Gastroesophageal sphincter (tissue), 4 donors: ENCODE data around the gene WFDC2. TPM values are rescaled to one million over a fixed set of nuclear protein-coding genes. Genes with fewer than 3 reads are reported as not detected.

Experiments
- ATAC-seq: fragments of 150-250 bp; one replicate; pipeline ENCODE4 v1.9.1; 2016; ENCODE audit warnings: mild to moderate bottlenecking, moderate library complexity
- H3K27ac ChIP-seq, 4 donors: fragments of 200-600 bp; sonication (generic) in 3 of 4; 1 replicate in 3 of 4; 2 replicates in 1 of 4; pipeline ENCODE4 v1.5.1; 2016 to 2019
- H3K27me3 ChIP-seq: fragments of 200-600 bp; sonication (generic); one replicate; pipeline ENCODE4 v1.5.1; 2019
- H3K36me3 ChIP-seq, 2 donors: fragments of 200-600 bp; sonication (generic); one replicate each; pipeline ENCODE4 v1.5.1; 2019; ENCODE audit warnings: control low read depth in 1 of 2
- H3K4me1 ChIP-seq, 3 donors: fragments of 200-600 bp; sonication (generic); 1 replicate in 2 of 3; 2 replicates in 1 of 3; pipeline ENCODE4 v1.5.1; 2016 to 2019; ENCODE audit warnings: control low read depth in 2 of 3
- H3K4me3 ChIP-seq, 2 donors: fragments of 200-600 bp; sonication (generic); one replicate each; pipeline ENCODE4 v1.5.1; 2019; ENCODE audit warnings: mild to moderate bottlenecking in 1 of 2, moderate library complexity in 1 of 2
- H3K9me3 ChIP-seq, 3 donors: fragments of 200-600 bp; sonication (generic); one replicate each; pipeline ENCODE4 v1.5.1; 2017 to 2019; ENCODE audit warnings: control low read depth in 2 of 3
- EP300 ChIP-seq: sonication (generic); formaldehyde crosslinking; IDR thresholded peaks from one replicate; pipeline ENCODE4 v1.6.1; 2017; ENCODE audit warnings: antibody characterized with exemption, mild to moderate bottlenecking
- POLR2A ChIP-seq, 2 donors: fragments of 450-650 bp; IDR thresholded peaks; one replicate each; pipeline ENCODE4 v1.6.1; 2017; ENCODE audit warnings: antibody characterized with exemption in 2 of 2, mild to moderate bottlenecking in 2 of 2, moderate library complexity in 1 of 2
- POLR2AphosphoS5 ChIP-seq: sonication (generic); formaldehyde crosslinking; IDR thresholded peaks from one replicate; pipeline ENCODE4 v1.6.1; 2017; ENCODE audit warnings: antibody characterized with exemption
- WGBS, 2 donors: methylation state at CpG; one replicate each; pipeline ENCODE4 v1.1.5; 2018; ENCODE audit warnings: low coverage in 1 of 2; 5-methylcytosine and 5-hydroxymethylcytosine counted together
- total RNA-seq, 4 donors: library from RNA; depleted of rRNA; stranded (reverse); fragments of >200 nt; gene quantifications; one replicate each; pipeline ENCODE4 v1.1.0, GENCODE V29; 2016
- TF ChIP-seq, protein P1 (sequence below), 4 experiments: fragments of 200-600 bp in 2 of 4; fragments of 450-650 bp in 2 of 4; sonication (generic) in 1 of 4; IDR thresholded peaks; one replicate each; pipeline ENCODE4 v1.5.1; 2017 to 2019; ENCODE audit warnings: antibody characterized with exemption in 4 of 4, mild to moderate bottlenecking in 2 of 4, moderate library complexity in 2 of 4

WFDC2 gene
- total RNA-seq, 4 donors from 2014 or later = 7.0 to 21.9 (median 9.3) TPM; not detected in 1

DNA sequence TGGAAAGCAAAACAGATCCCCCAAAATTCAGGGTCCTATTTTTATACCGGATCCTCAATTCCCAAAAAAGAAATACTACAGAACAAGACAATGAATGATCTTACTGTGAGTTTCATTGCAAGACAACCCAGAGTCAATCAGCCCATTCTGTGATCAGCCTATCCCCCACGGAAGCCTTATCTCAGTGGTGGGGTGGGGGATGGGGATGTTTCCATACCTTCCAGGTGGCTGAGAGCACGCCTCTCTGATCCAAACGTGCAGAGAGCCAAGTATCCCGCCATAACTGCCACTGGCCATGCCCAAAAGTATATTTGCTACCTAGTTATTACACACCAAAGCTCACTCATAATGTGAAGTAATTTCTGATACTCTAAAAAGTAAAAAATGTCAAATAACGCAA, 15.1 kb downstream of the WFDC2 start:
- 28 to 80% methylated on average over 2 to 6 of the region's 6 CpGs for WGBS, 2 donors

DNA sequence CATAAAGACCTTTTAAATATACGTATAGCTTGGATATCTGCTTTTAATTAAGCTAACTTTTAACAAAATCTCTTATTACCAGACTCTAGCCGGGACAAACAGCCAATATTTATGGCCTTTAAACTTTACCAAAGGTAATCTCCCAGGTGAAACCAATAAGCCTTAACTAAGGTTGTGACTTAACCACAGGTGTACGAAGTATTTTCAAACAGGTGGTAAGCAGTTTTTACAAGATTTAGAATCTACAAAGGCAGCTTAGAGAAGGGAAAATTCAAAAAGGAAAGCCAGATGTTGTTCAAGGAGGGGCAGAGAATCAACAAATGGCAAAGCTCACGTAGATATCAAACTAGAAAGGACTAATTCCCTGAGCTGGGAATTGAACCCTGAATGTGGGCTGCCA, 15.8 kb downstream of the WFDC2 start:
- H3K4me1 ChIP-seq = no peaks in the 10 kb centered on the region

More for the DNA sequence above, 15.1 kb downstream of the WFDC2 start:
- Histone ChIP-seq H3K27me3 (peaks cover 66% of the 10 kb centered on the region), H3K9me3 (no peaks in the 10 kb centered on the region), H3K4me1 (no peaks in the 10 kb centered on the region), H3K36me3 (no peaks in the 10 kb centered on the region), H3K27ac (no peak overlapping the region), H3K4me3 (no peak overlapping the region)
- no peak for ATAC-seq
- no peak for TF ChIP-seq POLR2A (IDR thresholded peaks at IDR 0.05)
- TF ChIP-seq, protein P1, sequence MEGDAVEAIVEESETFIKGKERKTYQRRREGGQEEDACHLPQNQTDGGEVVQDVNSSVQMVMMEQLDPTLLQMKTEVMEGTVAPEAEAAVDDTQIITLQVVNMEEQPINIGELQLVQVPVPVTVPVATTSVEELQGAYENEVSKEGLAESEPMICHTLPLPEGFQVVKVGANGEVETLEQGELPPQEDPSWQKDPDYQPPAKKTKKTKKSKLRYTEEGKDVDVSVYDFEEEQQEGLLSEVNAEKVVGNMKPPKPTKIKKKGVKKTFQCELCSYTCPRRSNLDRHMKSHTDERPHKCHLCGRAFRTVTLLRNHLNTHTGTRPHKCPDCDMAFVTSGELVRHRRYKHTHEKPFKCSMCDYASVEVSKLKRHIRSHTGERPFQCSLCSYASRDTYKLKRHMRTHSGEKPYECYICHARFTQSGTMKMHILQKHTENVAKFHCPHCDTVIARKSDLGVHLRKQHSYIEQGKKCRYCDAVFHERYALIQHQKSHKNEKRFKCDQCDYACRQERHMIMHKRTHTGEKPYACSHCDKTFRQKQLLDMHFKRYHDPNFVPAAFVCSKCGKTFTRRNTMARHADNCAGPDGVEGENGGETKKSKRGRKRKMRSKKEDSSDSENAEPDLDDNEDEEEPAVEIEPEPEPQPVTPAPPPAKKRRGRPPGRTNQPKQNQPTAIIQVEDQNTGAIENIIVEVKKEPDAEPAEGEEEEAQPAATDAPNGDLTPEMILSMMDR (IDR thresholded peaks at IDR 0.05) = no peak
- TF ChIP-seq EP300 = no peak
- no peak for TF ChIP-seq POLR2AphosphoS5

DNA sequence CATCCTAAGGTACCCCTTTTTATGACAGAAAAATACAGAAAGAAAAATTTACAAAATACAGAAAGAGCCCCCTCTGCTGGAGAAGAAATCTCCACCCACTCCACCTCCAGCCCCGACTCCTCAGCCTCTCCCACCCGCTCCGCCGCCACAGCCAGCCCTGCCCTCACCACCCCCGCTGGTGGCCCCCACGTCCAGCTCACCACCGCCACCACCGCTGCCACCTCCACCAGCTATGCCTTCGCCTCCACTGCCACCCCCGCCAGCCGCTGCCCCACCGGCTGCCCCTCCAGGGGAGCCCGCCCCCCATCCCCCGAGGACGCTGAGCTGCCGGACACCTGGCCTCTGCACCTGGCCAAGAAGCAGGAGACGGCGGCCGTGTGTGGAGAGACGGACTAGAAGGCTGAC, 17.7 kb downstream of the WFDC2 start:
- no peak overlapping the region for H3K27ac ChIP-seq
- WGBS, 2 donors = 4 to 5% methylated on average over 4 to 8 of the region's 20 CpGs
- TF ChIP-seq POLR2AphosphoS5 (no peak), POLR2A (IDR thresholded peaks at IDR 0.05) (no peak), EP300 (no peak)
- TF ChIP-seq, protein P1 (IDR thresholded peaks at IDR 0.05) = no peak
- no peaks in the 10 kb centered on the region for H3K4me1 ChIP-seq
- no peak for ATAC-seq
- H3K36me3 ChIP-seq = no peaks in the 10 kb centered on the region
- no peak overlapping the region for H3K4me3 ChIP-seq
- H3K27me3 ChIP-seq = peaks cover 42% of the 10 kb centered on the region
- no peaks in the 10 kb centered on the region for H3K9me3 ChIP-seq

More for the DNA sequence above, 15.8 kb downstream of the WFDC2 start:
- no peaks in the 10 kb centered on the region for H3K9me3 ChIP-seq
- H3K27ac ChIP-seq = no peak overlapping the region
- TF ChIP-seq POLR2AphosphoS5 (no peak), POLR2A (IDR thresholded peaks at IDR 0.05) (no peak), EP300 (no peak)
- TF ChIP-seq, protein P1 (IDR thresholded peaks at IDR 0.05) = no peak
- H3K4me3 ChIP-seq = no peak overlapping the region
- no peak for ATAC-seq
- no peaks in the 10 kb centered on the region for H3K36me3 ChIP-seq
- WGBS, 2 donors = 63 to 78% methylated on average over 4 of the region's 4 CpGs
- H3K27me3 ChIP-seq = peaks cover 59% of the 10 kb centered on the region

DNA sequence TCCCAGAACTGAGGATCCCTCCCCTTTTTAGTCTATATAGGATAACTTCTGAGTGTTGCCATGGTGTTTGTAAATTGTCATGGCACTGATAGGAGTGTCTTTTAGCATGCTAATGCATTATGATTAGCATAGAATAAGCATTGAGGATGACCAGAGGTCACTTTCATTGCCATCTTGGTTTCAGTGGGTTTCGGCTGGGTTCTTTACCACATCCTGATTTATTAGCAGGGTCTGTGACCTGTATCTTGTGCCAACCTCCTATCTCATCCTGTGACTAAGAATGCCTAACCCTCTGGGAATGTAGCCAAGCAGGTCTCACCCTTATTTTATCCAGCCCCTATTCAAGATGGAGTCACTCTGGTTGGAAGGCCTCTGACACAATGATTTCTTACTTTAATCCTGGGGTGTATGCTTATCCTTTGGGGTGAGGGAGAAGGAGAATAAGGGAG, 19.6 kb downstream of the WFDC2 start:
- Histone ChIP-seq H3K4me3 (no peak overlapping the region), H3K27me3 (peaks cover 29% of the 10 kb centered on the region), H3K9me3 (no peaks in the 10 kb centered on the region), H3K36me3 (no peaks in the 10 kb centered on the region), H3K27ac (no peak overlapping the region), H3K4me1 (no peaks in the 10 kb centered on the region)
- TF ChIP-seq POLR2AphosphoS5 (no peak), POLR2A (IDR thresholded peaks at IDR 0.05) (no peak)
- TF ChIP-seq, protein P1 (IDR thresholded peaks at IDR 0.05) = no peak
- no peak for ATAC-seq
- 33% methylated on average over 1 of the region's 1 CpG; no CpG with 5 or more reads in 1 of the 2 donors for WGBS, 2 donors

DNA sequence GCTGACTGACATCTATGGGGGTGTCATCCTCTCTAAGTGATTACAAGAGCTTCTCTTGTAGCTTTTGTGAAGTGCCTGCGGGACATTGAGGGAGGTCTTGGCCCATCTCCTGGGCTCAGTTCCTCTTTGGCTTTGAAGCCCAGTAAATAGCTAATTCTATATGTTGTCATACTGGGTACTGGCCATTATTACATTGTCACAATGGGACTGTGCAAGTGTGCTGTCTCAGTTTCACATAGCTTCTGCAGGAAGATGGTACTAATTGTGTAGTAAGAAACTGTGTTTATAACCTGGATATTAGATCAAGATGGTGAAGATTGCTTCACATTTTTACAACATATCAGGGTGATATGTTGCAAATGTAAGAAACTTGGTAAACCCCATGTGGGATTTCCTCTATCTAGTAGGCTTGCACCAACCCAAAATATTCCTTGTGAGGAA, 26.0 kb downstream of the WFDC2 start:
- H3K36me3 ChIP-seq = no peaks in the 10 kb centered on the region
- WGBS, 2 donors = 88% methylated on average over 1 of the region's 1 CpG; no CpG with 5 or more reads in 1 of the 2 donors
- peaks cover 31% of the 10 kb centered on the region for H3K27me3 ChIP-seq
- no peaks in the 10 kb centered on the region for H3K9me3 ChIP-seq
- no peak overlapping the region for H3K4me3 ChIP-seq
- no peaks in the 10 kb centered on the region for H3K4me1 ChIP-seq
- TF ChIP-seq EP300 (no peak), POLR2AphosphoS5 (no peak)
- TF ChIP-seq, protein P1 (IDR thresholded peaks at IDR 0.05) = no peak
- no peak for ATAC-seq
- H3K27ac ChIP-seq = no peak overlapping the region
